Measurements from ENCODE around the gene PROZ. TPM values are rescaled to one million over a fixed set of nuclear protein-coding genes. Genes with fewer than 3 reads are reported as not detected.
A peak's percentile ranks its signal among the peaks of the same experiment; 100 is the strongest.

The PROZ gene
- total and polyA plus RNA-seq, 10 donors, result 0.11 TPM; not detected in 9

- Histone ChIP-seq H3K4me1 (peaks cover 0 to 28% (median 6%) of the 10 kb centered on the region in 6 donors), H3K9me3 (peaks cover 0 to 11% (median 0%) of the 10 kb centered on the region in 8 donors), H3K27me3 (replicated peaks in 1 of 7) (no peaks in the 10 kb centered on the region), H3K36me3 (peaks cover 0 to 48% (median 11%) of the 10 kb centered on the region in 6 donors), H3K27ac (peak overlapping the region; percentile 16 to 82 (median 76)), H3K4me3 (no peak overlapping the region)
- intact Hi-C loops (cut with DNase I; ENCODE audit: low total_unique reads), result no loop called here
- no peak for DNase-seq
- TF ChIP-seq POLR2A (IDR thresholded peaks at IDR 0.05) (no peak), CTCF (IDR thresholded peaks at IDR 0.05 in 8 of 11, conservative IDR thresholded peaks at IDR 0.05 in 3 of 11) (no peak), POLR2AphosphoS5 (IDR thresholded peaks at IDR 0.05) (no peak)
- 41 to 56% (median 46%) methylated on average over 5 of the region's 5 CpGs for WGBS, 5 donors
Observed at GRCh38 chr13:113170511-113170910, 12.1 kb downstream of the PROZ start.

DNA sequence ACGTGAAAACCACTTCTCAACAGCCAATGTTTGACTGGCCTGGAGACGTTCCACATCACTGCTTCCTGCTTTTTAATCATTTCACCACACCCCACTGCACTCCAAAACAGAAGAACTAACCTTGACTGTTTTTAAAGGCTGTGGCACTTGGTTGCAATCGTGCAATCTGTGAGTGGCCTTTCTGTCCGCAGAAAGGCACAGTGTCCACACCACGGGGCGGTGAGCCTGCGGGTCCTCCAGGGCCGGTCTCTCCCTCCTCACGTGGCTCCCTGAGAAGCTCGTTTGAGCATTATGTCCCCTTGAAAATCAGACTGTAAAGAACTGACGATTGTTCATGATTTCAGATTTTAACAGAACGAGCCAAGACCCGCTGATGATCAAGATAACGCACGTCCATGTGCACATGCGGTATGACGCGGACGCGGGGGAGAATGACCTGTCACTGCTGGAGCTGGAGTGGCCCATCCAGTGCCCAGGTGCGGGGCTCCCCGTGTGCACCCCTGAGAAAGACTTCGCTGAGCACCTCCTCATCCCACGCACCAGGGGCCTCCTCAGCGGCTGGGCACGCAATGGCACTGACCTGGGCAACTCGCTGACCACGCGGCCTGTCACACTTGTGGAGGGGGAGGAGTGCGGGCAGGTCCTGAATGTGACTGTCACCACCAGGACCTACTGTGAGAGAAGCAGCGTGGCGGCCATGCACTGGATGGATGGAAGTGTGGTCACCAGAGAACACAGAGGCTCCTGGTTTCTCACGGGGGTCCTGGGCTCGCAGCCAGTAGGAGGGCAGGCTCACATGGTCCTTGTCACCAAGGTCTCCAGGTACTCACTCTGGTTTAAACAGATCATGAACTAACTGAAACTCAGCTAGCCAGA is 13.0 kb downstream of the PROZ start:
- Histone ChIP-seq H3K36me3 (peaks cover 0 to 58% (median 20%) of the 10 kb centered on the region in 6 donors), H3K4me1 (peaks cover 0 to 26% (median 8%) of the 10 kb centered on the region in 6 donors), H3K9me3 (peaks cover 0 to 11% (median 0%) of the 10 kb centered on the region in 8 donors), H3K4me3 (no peak overlapping the region), H3K27ac (peak overlapping the region; percentile 16 to 82 (median 76)), H3K27me3 (replicated peaks in 1 of 7) (no peaks in the 10 kb centered on the region)
- TF ChIP-seq POLR2AphosphoS5 (IDR thresholded peaks at IDR 0.05), result peak; percentile 30 to 39 (median 31)
- TF ChIP-seq POLR2A (IDR thresholded peaks at IDR 0.05), result no peak
- no peak for TF ChIP-seq CTCF (IDR thresholded peaks at IDR 0.05 in 8 of 11, conservative IDR thresholded peaks at IDR 0.05 in 3 of 11)
- intact Hi-C loops (cut with DNase I; ENCODE audit: low total_unique reads), result no loop called here
- 82 to 88% (median 83%) methylated on average over 30 to 34 of the region's 34 CpGs for WGBS, 5 donors
- DNase-seq, result no peak

GRCh38 chr13:113172419-113172926 is 14.0 kb downstream of the PROZ start:
- no peaks in the 10 kb centered on the region for H3K27me3 ChIP-seq (replicated peaks in 1 of 7)
- no peak overlapping the region for H3K4me3 ChIP-seq
- peaks cover 0 to 35% (median 14%) of the 10 kb centered on the region in 6 donors for H3K4me1 ChIP-seq
- TF ChIP-seq POLR2AphosphoS5 (IDR thresholded peaks at IDR 0.05) (no peak), POLR2A (IDR thresholded peaks at IDR 0.05) (no peak), CTCF (IDR thresholded peaks at IDR 0.05 in 8 of 11, conservative IDR thresholded peaks at IDR 0.05 in 3 of 11) (no peak)
- H3K27ac ChIP-seq, result no peak overlapping the region
- 94 to 97% (median 95%) methylated on average over 4 to 13 of the region's 13 CpGs for WGBS, 5 donors
- H3K36me3 ChIP-seq, result peaks cover 0 to 68% (median 29%) of the 10 kb centered on the region in 6 donors
- no peak for DNase-seq
- H3K9me3 ChIP-seq, result peaks cover 0 to 8% (median 0%) of the 10 kb centered on the region in 8 donors
- intact Hi-C loops (cut with DNase I; ENCODE audit: low total_unique reads), result no loop called here

DNA sequence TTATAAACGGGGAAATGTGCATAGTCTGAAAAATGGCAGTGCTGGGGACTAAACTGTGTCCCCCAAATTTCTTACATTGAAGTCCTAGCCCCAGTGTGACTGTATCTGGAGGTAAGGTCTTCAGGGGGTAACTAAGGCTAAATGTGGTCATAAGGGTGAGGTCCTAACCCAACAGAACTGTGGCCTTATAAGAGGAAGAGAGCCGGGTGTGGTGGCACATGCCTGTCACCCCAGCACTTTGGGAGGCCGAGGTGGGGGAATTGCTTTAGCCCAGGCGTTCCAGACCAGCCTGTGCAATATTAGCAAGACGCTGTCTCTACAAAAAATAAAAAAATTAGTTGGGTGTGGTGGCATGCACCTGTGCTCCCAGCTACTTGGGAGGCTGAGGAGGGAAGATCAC is 17.8 kb downstream of the PROZ start:
- Histone ChIP-seq H3K4me1 (peaks cover 0 to 41% (median 21%) of the 10 kb centered on the region in 6 donors), H3K36me3 (peaks cover 5 to 92% (median 65%) of the 10 kb centered on the region in 6 donors), H3K27ac (peak overlapping the region in 6 of 8 donors; percentile 15 to 80 (median 59)), H3K27me3 (replicated peaks in 1 of 7) (no peaks in the 10 kb centered on the region), H3K4me3 (no peak overlapping the region), H3K9me3 (no peaks in the 10 kb centered on the region)
- WGBS, 5 donors, result 50 to 74% (median 55%) methylated on average over 5 of the region's 5 CpGs
- intact Hi-C loops (cut with DNase I; ENCODE audit: low total_unique reads), result no loop called here
- peak; percentile 82 for DNase-seq
- no peak for TF ChIP-seq POLR2A (IDR thresholded peaks at IDR 0.05)
- no peak for TF ChIP-seq CTCF (IDR thresholded peaks at IDR 0.05 in 8 of 11, conservative IDR thresholded peaks at IDR 0.05 in 3 of 11)
- TF ChIP-seq POLR2AphosphoS5 (IDR thresholded peaks at IDR 0.05), result no peak
